Neuronal stem cell (in vitro differentiated cells): ENCODE measurements around the gene ATP2C2.
"Not testable (repeated sequence)": the region's sequence is repeated elsewhere in the genome, so short reads cannot be mapped to it uniquely, and the experiment has no call there.

Source experiments
- DNase-seq: peaks from one replicate; pipeline ENCODE4 v3.0.0-alpha.2; 2013; ENCODE audit warnings: low spot score
- H2AFZ ChIP-seq: one replicate; pipeline ENCODE4 v1.6.1; 2013; ENCODE audit warnings: mild to moderate bottlenecking, low read length, inconsistent platforms
- H2AK5ac ChIP-seq: 2 replicates; pipeline ENCODE4 v1.6.1; 2013; ENCODE audit warnings: low read depth, mild to moderate bottlenecking, inconsistent platforms, low read length, moderate library complexity, mixed read lengths
- H2BK120ac ChIP-seq: 2 replicates; pipeline ENCODE4 v1.6.1; 2013; ENCODE audit warnings: low read depth, mild to moderate bottlenecking, inconsistent platforms, low read length, moderate library complexity, mixed read lengths
- H2BK12ac ChIP-seq: one replicate; pipeline ENCODE4 v1.6.1; 2013; ENCODE audit warnings: low read length, inconsistent platforms
- H2BK15ac ChIP-seq: 2 replicates; pipeline ENCODE4 v1.6.1; 2013; ENCODE audit warnings: mild to moderate bottlenecking, low read length, inconsistent platforms, mixed read lengths
- H2BK5ac ChIP-seq: one replicate; pipeline ENCODE4 v1.6.1; 2013; ENCODE audit warnings: inconsistent platforms, mild to moderate bottlenecking, low read length, moderate library complexity
- H3K14ac ChIP-seq: one replicate; pipeline ENCODE4 v1.6.1; 2013; ENCODE audit warnings: low read length, inconsistent platforms
- H3K18ac ChIP-seq: 2 replicates; pipeline ENCODE4 v1.6.1; 2013; ENCODE audit warnings: low read length, inconsistent platforms
- H3K23ac ChIP-seq: 2 replicates; pipeline ENCODE4 v1.6.1; 2013; ENCODE audit warnings: low read depth, mild to moderate bottlenecking, mixed read lengths, low read length, inconsistent platforms; ENCODE audit not compliant: poor library complexity
- H3K27ac ChIP-seq: replicated peaks from 3 replicates; pipeline ENCODE4 v1.5.1; 2013; ENCODE audit warnings: low read length, inconsistent platforms
- H3K27me3 ChIP-seq, 3 experiments: 2 replicates each; pipeline ENCODE4 v1.6.1; 2013; ENCODE audit warnings: low read length in 3 of 3, mild to moderate bottlenecking in 2 of 3, inconsistent platforms in 1 of 3, low read depth in 1 of 3, mixed read lengths in 1 of 3, moderate library complexity in 1 of 3; ENCODE audit not compliant: control insufficient read depth in 3 of 3, insufficient read depth in 3 of 3
- H3K36me3 ChIP-seq, 2 donors: replicated peaks in 1 of 2; 2 replicates each; pipeline ENCODE4 v1.6.1; 2013; ENCODE audit warnings: low read length in 2 of 2; ENCODE audit not compliant: control insufficient read depth in 2 of 2, insufficient read depth in 2 of 2
- H3K4ac ChIP-seq: 2 replicates; pipeline ENCODE4 v1.6.1; 2013; ENCODE audit warnings: inconsistent platforms, mild to moderate bottlenecking, low read length, moderate library complexity
- H3K4me1 ChIP-seq, 2 donors: 1 replicate in 1 of 2; 2 replicates in 1 of 2; pipeline ENCODE4 v1.6.1; 2013; ENCODE audit warnings: low read length in 2 of 2, low read depth in 1 of 2; ENCODE audit not compliant: control insufficient read depth in 2 of 2, insufficient read depth in 1 of 2
- H3K4me2 ChIP-seq: one replicate; pipeline ENCODE4 v1.6.1; 2013; ENCODE audit warnings: mild to moderate bottlenecking, low read length, inconsistent platforms; ENCODE audit not compliant: insufficient read depth, poor library complexity, severe bottlenecking
- H3K4me3 ChIP-seq, 2 donors: 2 replicates each; pipeline ENCODE4 v1.5.1; 2013; ENCODE audit warnings: low read length in 2 of 2, mild to moderate bottlenecking in 2 of 2, inconsistent platforms in 1 of 2, moderate library complexity in 1 of 2
- H3K79me1 ChIP-seq: one replicate; pipeline ENCODE4 v1.6.1; 2013; ENCODE audit warnings: low read depth, mild to moderate bottlenecking, inconsistent platforms, low read length, moderate library complexity
- H3K9ac ChIP-seq: one replicate; pipeline ENCODE4 v1.6.1; 2013; ENCODE audit warnings: mild to moderate bottlenecking, low read depth, low read length, inconsistent platforms; ENCODE audit not compliant: poor library complexity
- H3K9me3 ChIP-seq, 2 donors: replicated peaks in 1 of 2; 2 replicates each; pipeline versions ENCODE3 to v1.6.1; 2013; ENCODE audit warnings: low read length in 2 of 2, mild to moderate bottlenecking in 2 of 2, inconsistent platforms in 1 of 2, low read depth in 1 of 2, mixed read lengths in 1 of 2, moderate library complexity in 1 of 2; ENCODE audit not compliant: control insufficient read depth in 2 of 2, insufficient read depth in 1 of 2
- H4K8ac ChIP-seq: one replicate; pipeline ENCODE4 v1.6.1; 2013; ENCODE audit warnings: low read depth, mild to moderate bottlenecking, inconsistent platforms, low read length, moderate library complexity
- H4K91ac ChIP-seq: one replicate; pipeline ENCODE4 v1.6.1; 2013; ENCODE audit warnings: low read length, low read depth, mild to moderate bottlenecking, inconsistent platforms; ENCODE audit not compliant: poor library complexity
- WGBS, 2 donors: extraction: QIAGEN DNeasy Blood & Tissue Kit; methylation state at CpG; one replicate each; pipeline ENCODE4 v1.1.7; 2013; ENCODE audit warnings: missing lambda C conversion rate in 2 of 2, mixed read lengths in 1 of 2; ENCODE audit not compliant: insufficient read length in 2 of 2, insufficient replicate concordance in 1 of 2; ENCODE audit errors: extremely low coverage in 2 of 2; 5-methylcytosine and 5-hydroxymethylcytosine counted together

Gene ATP2C2

GRCh38 chr16:84341528-84342295, 26.6 kb upstream of the ATP2C2 start:
- WGBS, 2 donors, result no CpG with 5 or more reads among the region's 24 CpGs
- Histone ChIP-seq H4K91ac (no peak overlapping the region), H3K79me1 (no peaks in the 10 kb centered on the region), H4K8ac (no peak overlapping the region), H3K4ac (no peak overlapping the region), H3K36me3 (no peaks in the 10 kb centered on the region), H3K9ac (no peak overlapping the region), H3K27ac (no peak overlapping the region), H2BK15ac (no peak overlapping the region), H2BK12ac (no peak overlapping the region), H2BK5ac (no peak overlapping the region), H3K27me3 (peaks cover 0 to 20% (median 0%) of the 10 kb centered on the region in 3 experiments), H2AK5ac (no peak overlapping the region), H3K9me3 (peaks cover 3 to 4% of the 10 kb centered on the region in 2 donors), H2AFZ (no peak overlapping the region), H2BK120ac (no peak overlapping the region), H3K23ac (no peak overlapping the region), H3K18ac (no peak overlapping the region), H3K14ac (no peak overlapping the region), H3K4me2 (no peak overlapping the region), H3K4me3 (no peak overlapping the region), H3K4me1 (peaks cover 0 to 2% of the 10 kb centered on the region in 2 donors)
- DNase-seq, result no peak

GRCh38 chr16:84343800-84344199, 24.5 kb upstream of the ATP2C2 start:
- WGBS, 2 donors, result no CpG with 5 or more reads among the region's 10 CpGs
- H2AK5ac ChIP-seq, H3K18ac ChIP-seq, H3K4ac ChIP-seq, H2BK5ac ChIP-seq, H4K91ac ChIP-seq, H2BK120ac ChIP-seq, H3K4me3 ChIP-seq, H3K23ac ChIP-seq, H2BK12ac ChIP-seq, H2AFZ ChIP-seq, H3K4me2 ChIP-seq, H3K4me1 ChIP-seq, H2BK15ac ChIP-seq, H3K36me3 ChIP-seq, DNase-seq, H3K9me3 ChIP-seq, H3K9ac ChIP-seq, H4K8ac ChIP-seq, H3K14ac ChIP-seq, H3K79me1 ChIP-seq, H3K27ac ChIP-seq: not testable (repeated sequence)
- peaks cover 0 to 20% (median 0%) of the 10 kb centered on the region in 3 experiments for H3K27me3 ChIP-seq

- Histone ChIP-seq H3K4me3 (no peak overlapping the region), H2BK15ac (peak overlapping the region; percentile 70), H2BK120ac (no peak overlapping the region), H3K79me1 (no peaks in the 10 kb centered on the region), H3K9ac (no peak overlapping the region), H3K4me2 (no peak overlapping the region), H3K18ac (peak overlapping the region; percentile 39), H4K91ac (no peak overlapping the region), H3K27me3 (peaks cover 0 to 14% (median 0%) of the 10 kb centered on the region in 3 experiments), H3K27ac (no peak overlapping the region), H3K14ac (no peak overlapping the region), H3K36me3 (no peaks in the 10 kb centered on the region), H2AFZ (no peak overlapping the region), H2AK5ac (no peak overlapping the region), H2BK5ac (no peak overlapping the region), H3K23ac (peak overlapping the region; percentile 26), H3K4me1 (peaks cover 0 to 2% of the 10 kb centered on the region in 2 donors), H3K9me3 (peaks cover 0 to 1% of the 10 kb centered on the region in 2 donors), H3K4ac (no peak overlapping the region), H2BK12ac (no peak overlapping the region), H4K8ac (no peak overlapping the region)
- no CpG with 5 or more reads among the region's 8 CpGs for WGBS, 2 donors
- no peak for DNase-seq
Measured at GRCh38 chr16:84344781-84345180, 23.6 kb upstream of the ATP2C2 start.

GRCh38 chr16:84347161-84347560, 21.2 kb upstream of the ATP2C2 start:
- H3K18ac ChIP-seq, result peak overlapping the region; percentile 32
- H2BK120ac ChIP-seq, result peak overlapping the region; percentile 49
- H3K9me3 ChIP-seq, result no peaks in the 10 kb centered on the region
- DNase-seq, result no peak
- WGBS, 2 donors, result no CpG with 5 or more reads among the region's 9 CpGs
- H2BK15ac ChIP-seq, result peak overlapping the region; percentile 16
- no peak overlapping the region for H2BK5ac ChIP-seq
- H3K36me3 ChIP-seq, result no peaks in the 10 kb centered on the region
- no peak overlapping the region for H3K9ac ChIP-seq
- H3K4ac ChIP-seq, result no peak overlapping the region
- no peak overlapping the region for H2AFZ ChIP-seq
- no peak overlapping the region for H3K4me3 ChIP-seq
- no peak overlapping the region for H3K14ac ChIP-seq
- peaks cover 3 to 9% of the 10 kb centered on the region in 2 donors for H3K4me1 ChIP-seq
- H3K27ac ChIP-seq, result no peak overlapping the region
- no peak overlapping the region for H4K8ac ChIP-seq
- H3K23ac ChIP-seq, result no peak overlapping the region
- H2BK12ac ChIP-seq, result no peak overlapping the region
- H4K91ac ChIP-seq, result no peak overlapping the region
- no peak overlapping the region for H2AK5ac ChIP-seq
- H3K4me2 ChIP-seq, result no peak overlapping the region
- peaks cover 0 to 13% (median 0%) of the 10 kb centered on the region in 3 experiments for H3K27me3 ChIP-seq
- no peaks in the 10 kb centered on the region for H3K79me1 ChIP-seq
